SJCRH30 (cell line): ENCODE data around the gene TMEM271. TPM values are rescaled to one million over a fixed set of nuclear protein-coding genes. Genes with fewer than 3 reads are reported as not detected.
A peak's percentile ranks its signal among the peaks of the same experiment; 100 is the strongest.

Source experiments
- DNase-seq, 2 experiments: peaks; one replicate each; pipeline ENCODE4 v3.0.0-alpha.2; 2015 to 2020
- H3K27ac ChIP-seq: fragments of 250-450 bp; sonication (Bioruptor Pico); 2 replicates; pipeline ENCODE4 v1.5.1; 2020; ENCODE audit warnings: mild to moderate bottlenecking, moderate library complexity
- H3K27me3 ChIP-seq: fragments of 250-450 bp; sonication (Bioruptor Pico); 2 replicates; pipeline ENCODE4 v1.5.1; 2020; ENCODE audit warnings: mild to moderate bottlenecking, moderate library complexity
- H3K36me3 ChIP-seq: fragments of 250-450 bp; sonication (Bioruptor Pico); 2 replicates; pipeline ENCODE4 v1.5.1; 2020; ENCODE audit warnings: mild to moderate bottlenecking, moderate library complexity
- H3K4me1 ChIP-seq: fragments of 250-450 bp; sonication (Bioruptor Pico); 2 replicates; pipeline ENCODE4 v1.5.1; 2020; ENCODE audit warnings: mild to moderate bottlenecking, moderate library complexity
- H3K4me3 ChIP-seq: fragments of 250-450 bp; sonication (Bioruptor Pico); 2 replicates; pipeline ENCODE4 v1.5.1; 2020; ENCODE audit warnings: mild to moderate bottlenecking, moderate library complexity
- H3K9me3 ChIP-seq: fragments of 250-450 bp; sonication (Bioruptor Pico); replicated peaks from 2 replicates; pipeline ENCODE4 v1.5.1; 2020; ENCODE audit warnings: mild to moderate bottlenecking, moderate library complexity
- total RNA-seq: library from RNA; depleted of rRNA; stranded (reverse); fragments of >200 nt; shearing (Covaris generic); gene quantifications from 2 replicates; pipeline ENCODE4 v1.2.3, GENCODE V29; 2014

The TMEM271 gene
- total RNA-seq, 1 experiment from 2014 or later, result 1.4 TPM

DNA sequence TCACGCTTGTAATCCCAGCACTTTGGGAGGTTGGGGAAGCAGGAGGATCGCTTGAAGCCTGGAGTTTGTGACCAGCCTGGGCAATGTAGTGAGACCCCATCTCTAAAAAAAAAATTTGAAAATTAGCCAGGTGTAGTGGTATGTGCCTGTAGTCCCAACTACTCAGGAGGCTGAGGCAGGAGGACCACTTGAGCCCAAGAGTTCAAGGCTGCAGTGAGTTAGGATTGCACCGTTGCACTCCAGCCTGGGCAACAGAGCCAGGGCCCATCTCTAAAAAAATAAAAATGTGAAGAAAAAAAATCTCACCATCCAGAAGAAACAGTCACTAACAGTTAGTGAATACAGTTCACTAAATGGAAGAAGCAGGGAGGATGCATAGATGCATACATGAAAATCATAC, 34.8 kb downstream of the TMEM271 start:
- Histone ChIP-seq H3K9me3 (no peaks in the 10 kb centered on the region; the same call in 1 of the 2 replicates), H3K4me3 (no peak overlapping the region), H3K36me3 (peaks cover 9% of the 10 kb centered on the region), H3K4me1 (no peaks in the 10 kb centered on the region), H3K27me3 (no peaks in the 10 kb centered on the region), H3K27ac (no peak overlapping the region)
- no peak for DNase-seq

DNA sequence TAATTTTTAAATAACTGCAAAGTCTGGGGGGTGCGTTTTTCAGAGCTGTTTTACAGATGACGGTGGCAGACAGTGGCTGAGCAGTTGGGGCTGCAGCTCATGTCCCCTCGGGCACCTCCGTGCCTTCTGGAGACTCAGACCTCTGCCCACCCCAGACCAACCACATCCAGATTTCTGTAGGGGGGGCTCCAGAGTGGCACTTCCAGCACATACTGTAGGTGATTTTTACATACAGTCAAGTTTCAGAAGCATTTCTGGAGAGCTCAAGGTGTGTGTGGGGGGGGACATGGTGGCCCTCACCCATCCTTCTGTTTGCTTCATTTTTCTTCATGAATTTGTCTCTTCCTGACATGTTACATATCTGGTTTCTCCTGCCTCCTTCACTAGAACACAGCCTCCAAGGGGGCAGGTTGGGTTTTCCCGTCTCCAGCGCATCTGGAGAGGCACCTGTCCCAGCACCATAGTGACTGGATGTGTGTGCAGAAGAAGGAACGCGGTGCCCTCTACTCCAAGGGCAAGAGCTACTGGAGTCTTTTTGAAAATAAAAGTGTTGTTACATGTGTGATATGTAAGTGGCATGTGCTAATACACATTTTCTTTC, 37.5 kb downstream of the TMEM271 start:
- H3K27me3 ChIP-seq, result no peaks in the 10 kb centered on the region
- no peak overlapping the region for H3K27ac ChIP-seq
- no peak overlapping the region for H3K4me3 ChIP-seq
- peaks cover 30% of the 10 kb centered on the region for H3K36me3 ChIP-seq
- H3K4me1 ChIP-seq, result no peaks in the 10 kb centered on the region
- no peaks in the 10 kb centered on the region; the same call in 1 of the 2 replicates for H3K9me3 ChIP-seq
- no peak for DNase-seq

DNA sequence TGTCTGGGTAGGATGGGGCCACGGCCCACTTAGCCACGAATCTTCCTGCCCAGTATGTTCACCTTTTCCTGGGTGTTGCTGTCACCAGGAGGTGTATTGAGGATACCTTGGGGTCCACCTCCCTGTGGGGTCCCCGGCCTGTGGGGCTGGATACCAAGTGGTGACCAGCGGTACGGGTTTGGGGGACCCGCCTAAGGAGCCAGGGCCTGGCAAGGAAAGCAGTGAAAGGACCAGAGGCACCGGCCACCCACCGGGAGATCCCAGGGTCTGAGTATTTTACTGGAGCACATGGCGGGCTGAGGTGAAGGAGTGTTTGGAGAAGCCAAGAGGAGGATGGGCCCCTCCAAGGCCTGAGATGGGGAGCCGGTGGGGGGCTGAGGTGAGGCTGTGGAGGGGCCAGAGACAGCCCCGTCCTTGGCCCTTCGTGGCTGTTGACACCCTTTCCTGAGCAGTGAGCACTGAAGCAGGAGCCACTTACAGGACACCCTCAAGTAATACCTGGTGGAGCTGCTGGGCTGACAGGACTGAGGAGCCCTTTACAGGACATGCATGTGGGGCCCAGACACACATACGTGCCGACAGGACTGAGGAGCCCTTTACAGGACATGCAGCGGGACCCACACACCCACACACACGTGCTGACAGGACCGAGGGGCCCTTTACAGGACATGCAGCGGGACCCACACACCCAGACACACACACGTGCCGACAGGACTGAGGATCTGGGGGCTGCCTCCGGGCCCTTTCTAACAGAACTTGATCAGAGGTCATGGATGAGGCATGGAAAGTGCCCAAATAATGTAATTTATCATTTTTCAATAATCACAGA, 38.4 kb downstream of the TMEM271 start:
- Histone ChIP-seq H3K27me3 (no peaks in the 10 kb centered on the region), H3K4me1 (no peaks in the 10 kb centered on the region), H3K36me3 (peaks cover 40% of the 10 kb centered on the region), H3K27ac (no peak overlapping the region), H3K9me3 (no peaks in the 10 kb centered on the region), H3K4me3 (no peak overlapping the region)
- no peak for DNase-seq

DNA sequence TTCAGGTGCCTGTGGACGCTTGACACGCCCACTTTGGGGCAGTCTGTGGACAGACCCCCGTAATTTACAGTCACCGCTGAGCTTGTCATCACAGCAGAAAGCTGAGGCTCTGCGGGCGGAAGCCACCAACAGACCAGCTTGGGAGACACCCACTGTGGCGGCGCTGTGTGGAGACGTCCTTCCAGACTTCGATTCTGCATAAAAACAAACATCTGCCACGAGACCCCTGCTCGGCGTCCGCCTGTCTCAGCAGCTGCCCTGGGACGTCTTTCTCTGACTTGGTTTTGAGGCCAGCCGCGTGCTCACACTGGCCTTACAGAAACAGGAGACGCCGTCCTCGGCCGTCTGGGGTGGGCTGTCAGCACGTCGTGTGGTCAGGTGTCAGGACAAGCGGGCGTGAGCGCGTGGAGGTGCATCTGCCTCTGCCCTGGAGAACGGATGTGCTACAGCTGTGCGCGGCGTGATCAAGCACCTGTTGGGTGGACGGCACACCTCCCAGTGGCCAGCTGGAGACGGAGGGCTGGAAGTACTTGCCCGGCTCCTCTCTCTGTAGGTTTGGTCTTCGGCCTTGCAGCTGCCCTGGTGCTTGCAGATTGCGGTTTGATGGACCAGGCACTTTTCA, 39.6 kb downstream of the TMEM271 start:
- Histone ChIP-seq H3K4me1 (no peaks in the 10 kb centered on the region), H3K9me3 (0 out of 2 replicates have a peak, but pooled peaks cover 2% of the 10 kb centered on the region), H3K27ac (no peak overlapping the region), H3K4me3 (no peak overlapping the region), H3K27me3 (no peaks in the 10 kb centered on the region), H3K36me3 (peaks cover 52% of the 10 kb centered on the region)
- no peak for DNase-seq

DNA sequence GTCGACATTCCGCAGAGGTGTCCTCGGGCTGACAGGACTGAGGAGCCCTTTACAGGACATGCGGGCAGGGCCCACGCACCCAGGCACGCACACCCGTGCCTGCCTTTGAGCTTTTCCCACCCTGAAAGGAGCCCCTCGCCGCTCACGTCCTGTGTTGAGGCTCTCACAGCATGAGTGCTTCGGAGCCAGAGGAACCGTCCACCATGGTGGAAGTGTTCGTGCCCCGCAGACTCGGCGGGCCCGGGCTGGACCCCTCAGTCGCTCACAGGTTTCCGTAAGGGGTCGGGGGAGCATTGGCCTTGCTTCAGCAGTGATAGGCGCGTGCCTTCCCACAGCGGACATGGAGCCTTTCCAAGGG, 40.2 kb downstream of the TMEM271 start:
- DNase-seq, result no peak
- H3K27me3 ChIP-seq, result no peaks in the 10 kb centered on the region
- peaks cover 58% of the 10 kb centered on the region for H3K36me3 ChIP-seq
- no peak overlapping the region for H3K27ac ChIP-seq
- no peaks in the 10 kb centered on the region for H3K4me1 ChIP-seq
- H3K9me3 ChIP-seq, result 0 out of 2 replicates have a peak, but pooled peaks cover 2% of the 10 kb centered on the region
- no peak overlapping the region for H3K4me3 ChIP-seq

DNA sequence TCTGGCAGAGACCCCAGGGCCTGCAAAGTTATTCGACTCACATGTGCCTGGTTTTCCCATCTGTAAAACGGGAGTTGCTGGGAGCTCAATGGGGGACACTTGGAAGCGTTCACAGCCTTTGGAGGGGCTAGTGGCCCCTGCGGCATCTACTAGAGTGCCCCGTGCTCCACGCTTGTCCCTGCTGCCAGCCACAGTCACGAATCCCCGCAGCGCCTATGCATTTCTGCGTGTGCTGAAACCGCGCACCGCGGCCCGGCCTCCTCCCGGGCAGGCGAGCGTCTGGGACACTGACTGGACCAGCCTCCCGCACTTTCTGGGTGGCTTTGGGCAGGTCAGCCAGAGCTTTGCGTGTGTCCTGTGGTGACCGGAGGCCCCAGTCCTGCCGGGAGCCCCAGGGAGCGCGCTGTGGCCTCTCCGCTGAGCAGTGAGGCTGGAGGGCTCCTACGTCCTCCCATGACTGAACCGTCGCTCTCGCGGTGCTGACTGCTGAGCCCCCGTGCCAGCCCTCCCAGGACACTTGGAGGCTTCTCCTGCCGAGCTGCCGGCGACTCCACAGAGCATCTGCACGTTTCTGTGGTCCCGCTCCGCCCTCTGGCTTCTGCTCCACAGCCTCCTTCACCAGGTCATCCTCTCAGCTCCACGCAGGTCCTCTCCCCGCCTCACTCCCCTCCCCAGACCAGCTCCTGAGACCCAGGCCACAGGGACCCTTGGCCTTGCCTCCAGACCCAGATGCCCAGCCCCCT, 40.7 kb downstream of the TMEM271 start:
- no peaks in the 10 kb centered on the region for H3K27me3 ChIP-seq
- no peak for DNase-seq
- no peaks in the 10 kb centered on the region for H3K4me1 ChIP-seq
- peaks cover 63% of the 10 kb centered on the region for H3K36me3 ChIP-seq
- H3K9me3 ChIP-seq, result 0 out of 2 replicates have a peak, but pooled peaks cover 2% of the 10 kb centered on the region
- no peak overlapping the region for H3K27ac ChIP-seq
- H3K4me3 ChIP-seq, result no peak overlapping the region

DNA sequence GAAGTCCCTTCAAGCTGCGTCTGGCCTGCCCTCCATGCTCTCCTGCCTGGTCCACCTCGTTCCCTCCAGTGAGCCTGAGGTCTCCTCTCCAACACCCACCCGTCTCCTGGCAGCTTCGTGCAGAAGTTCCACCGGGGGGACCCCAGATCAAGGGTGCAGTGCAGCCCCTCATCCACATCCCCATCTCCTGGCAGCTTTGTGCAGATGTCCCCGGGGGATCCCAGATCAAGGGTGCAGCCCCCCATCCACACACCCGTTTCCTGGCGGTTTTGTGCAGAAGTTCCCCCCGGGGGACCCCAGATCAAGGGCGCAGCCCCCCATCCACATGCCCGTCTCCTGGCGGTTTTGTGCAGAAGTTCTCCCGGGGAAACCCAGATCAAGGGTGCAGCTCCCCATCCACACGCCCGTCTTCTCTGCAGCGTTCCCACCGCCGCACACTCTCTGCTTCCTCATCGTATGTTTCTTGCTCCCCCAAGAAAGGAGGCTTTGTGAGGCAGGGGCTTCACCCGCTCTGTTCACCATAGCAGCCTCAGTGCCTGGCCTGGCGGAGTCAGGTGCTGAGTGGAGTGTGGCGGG, 41.4 kb downstream of the TMEM271 start:
- DNase-seq, result no peak
- peaks cover 67% of the 10 kb centered on the region for H3K36me3 ChIP-seq
- no peak overlapping the region for H3K4me3 ChIP-seq

DNA sequence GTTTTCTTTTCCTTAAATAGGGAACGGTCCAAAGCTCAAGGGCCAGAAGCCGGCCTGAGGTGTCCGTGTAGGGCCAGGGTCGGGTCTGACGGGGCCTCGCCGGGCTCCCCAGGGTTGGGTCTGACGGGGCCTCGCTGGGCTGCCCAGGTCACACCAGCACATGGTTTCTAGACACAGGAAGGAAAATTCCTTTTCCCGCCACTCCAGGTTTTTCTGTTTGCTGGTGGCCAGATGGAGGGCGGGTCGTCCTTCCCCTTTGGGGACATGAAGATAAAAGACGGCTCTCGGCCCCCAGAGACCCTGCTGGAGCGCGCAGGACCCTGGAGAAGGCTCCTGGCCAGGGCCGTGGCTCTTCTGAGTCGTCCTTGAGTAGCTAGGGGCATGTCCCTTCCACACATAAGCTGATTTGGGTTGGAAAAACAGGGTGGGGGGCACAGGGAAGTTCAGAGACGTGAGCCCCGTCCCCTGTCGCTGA, 42.0 kb downstream of the TMEM271 start:
- Histone ChIP-seq H3K36me3 (peaks cover 70% of the 10 kb centered on the region), H3K9me3 (0 out of 2 replicates have a peak, but pooled peaks cover 2% of the 10 kb centered on the region), H3K27me3 (no peaks in the 10 kb centered on the region), H3K4me3 (no peak overlapping the region), H3K27ac (no peak overlapping the region), H3K4me1 (no peaks in the 10 kb centered on the region)
- no peak for DNase-seq

More for the DNA sequence above, 41.4 kb downstream of the TMEM271 start:
- H3K27me3 ChIP-seq, result no peaks in the 10 kb centered on the region
- H3K27ac ChIP-seq, result no peak overlapping the region
- no peaks in the 10 kb centered on the region for H3K4me1 ChIP-seq
- H3K9me3 ChIP-seq, result 0 out of 2 replicates have a peak, but pooled peaks cover 2% of the 10 kb centered on the region

DNA sequence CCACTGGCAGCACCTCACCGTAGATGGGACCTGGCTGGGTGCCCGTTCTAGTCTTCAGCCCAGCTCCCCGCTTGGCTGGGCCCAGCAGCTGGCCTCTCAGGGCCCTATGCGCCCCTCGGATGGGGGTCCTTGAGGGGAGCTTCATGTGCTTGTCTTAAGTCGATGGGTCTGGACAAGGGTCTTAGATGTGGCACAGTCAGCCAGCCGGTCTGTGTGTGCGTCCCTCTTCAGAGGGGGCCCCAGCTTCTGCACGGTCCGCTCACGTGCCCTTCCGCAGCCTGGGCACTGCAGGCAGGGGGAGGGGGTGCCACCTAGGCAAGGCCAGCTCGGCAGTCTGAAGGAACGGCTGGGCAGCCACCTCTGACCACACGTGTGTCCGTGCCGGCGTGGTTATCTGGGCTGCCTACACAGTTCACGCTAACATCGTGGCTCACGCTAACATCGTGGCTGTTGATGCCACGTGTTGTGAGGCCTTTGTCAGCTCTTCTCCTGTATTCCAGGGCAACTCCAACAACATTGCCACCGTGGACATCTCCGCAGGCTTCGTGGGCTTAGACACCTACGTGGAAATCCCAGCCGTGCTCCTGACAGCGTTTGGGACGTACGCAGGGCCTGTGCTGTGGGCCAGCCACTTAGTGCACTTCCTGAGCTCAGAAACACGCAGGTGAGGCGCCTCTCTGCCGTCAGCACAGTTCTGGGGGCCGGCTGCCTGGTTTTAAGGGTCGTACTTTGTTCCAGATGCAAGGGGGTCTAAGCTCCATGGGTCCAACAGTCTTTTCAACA, 42.6 kb downstream of the TMEM271 start:
- H3K36me3 ChIP-seq, result peaks cover 73% of the 10 kb centered on the region
- H3K9me3 ChIP-seq, result 0 out of 2 replicates have a peak, but pooled peaks cover 2% of the 10 kb centered on the region
- H3K4me3 ChIP-seq, result no peak overlapping the region
- no peaks in the 10 kb centered on the region for H3K27me3 ChIP-seq
- H3K27ac ChIP-seq, result no peak overlapping the region
- no peak for DNase-seq
- no peaks in the 10 kb centered on the region for H3K4me1 ChIP-seq

DNA sequence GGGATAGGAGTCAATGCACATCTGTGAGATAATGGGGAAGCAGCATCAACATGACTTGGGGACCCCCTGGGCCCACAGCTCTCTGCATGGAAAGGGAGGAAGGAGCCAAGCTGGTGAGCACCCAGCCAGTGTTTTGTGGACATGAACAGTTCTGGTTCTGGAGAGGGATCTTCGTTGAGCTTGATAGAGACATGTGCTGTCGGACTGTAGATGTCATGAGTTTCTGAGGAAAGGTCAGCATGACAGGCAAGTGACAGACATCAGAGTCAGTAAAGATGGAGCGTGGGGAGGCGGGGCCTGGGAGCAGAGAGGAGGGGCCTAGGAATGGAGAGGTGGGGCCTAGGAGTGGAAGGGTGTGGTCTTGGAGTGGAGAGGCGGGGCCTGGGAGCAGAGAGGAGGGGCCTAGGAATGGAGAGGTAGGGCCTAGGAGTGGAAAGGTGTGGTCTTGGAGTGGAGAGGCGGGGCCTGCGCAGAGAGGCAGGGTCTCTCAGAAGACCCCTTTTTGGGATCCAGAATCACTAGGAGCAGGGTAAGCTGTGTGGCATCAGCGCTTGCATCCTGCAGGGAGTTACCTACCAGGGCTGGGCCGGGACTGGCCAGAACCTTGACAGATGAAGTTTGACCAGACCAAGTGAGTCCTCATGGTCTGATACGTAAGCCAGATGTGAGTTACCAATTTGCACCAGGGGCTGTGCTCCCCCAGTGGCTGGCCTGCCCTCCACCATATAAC, 43.3 kb downstream of the TMEM271 start:
- Histone ChIP-seq H3K4me1 (no peaks in the 10 kb centered on the region), H3K36me3 (peaks cover 78% of the 10 kb centered on the region), H3K9me3 (0 out of 2 replicates have a peak, but pooled peaks cover 2% of the 10 kb centered on the region), H3K27ac (no peak overlapping the region), H3K4me3 (no peak overlapping the region), H3K27me3 (no peaks in the 10 kb centered on the region)
- DNase-seq, result peak in 1 of 2 experiments; percentile 10

DNA sequence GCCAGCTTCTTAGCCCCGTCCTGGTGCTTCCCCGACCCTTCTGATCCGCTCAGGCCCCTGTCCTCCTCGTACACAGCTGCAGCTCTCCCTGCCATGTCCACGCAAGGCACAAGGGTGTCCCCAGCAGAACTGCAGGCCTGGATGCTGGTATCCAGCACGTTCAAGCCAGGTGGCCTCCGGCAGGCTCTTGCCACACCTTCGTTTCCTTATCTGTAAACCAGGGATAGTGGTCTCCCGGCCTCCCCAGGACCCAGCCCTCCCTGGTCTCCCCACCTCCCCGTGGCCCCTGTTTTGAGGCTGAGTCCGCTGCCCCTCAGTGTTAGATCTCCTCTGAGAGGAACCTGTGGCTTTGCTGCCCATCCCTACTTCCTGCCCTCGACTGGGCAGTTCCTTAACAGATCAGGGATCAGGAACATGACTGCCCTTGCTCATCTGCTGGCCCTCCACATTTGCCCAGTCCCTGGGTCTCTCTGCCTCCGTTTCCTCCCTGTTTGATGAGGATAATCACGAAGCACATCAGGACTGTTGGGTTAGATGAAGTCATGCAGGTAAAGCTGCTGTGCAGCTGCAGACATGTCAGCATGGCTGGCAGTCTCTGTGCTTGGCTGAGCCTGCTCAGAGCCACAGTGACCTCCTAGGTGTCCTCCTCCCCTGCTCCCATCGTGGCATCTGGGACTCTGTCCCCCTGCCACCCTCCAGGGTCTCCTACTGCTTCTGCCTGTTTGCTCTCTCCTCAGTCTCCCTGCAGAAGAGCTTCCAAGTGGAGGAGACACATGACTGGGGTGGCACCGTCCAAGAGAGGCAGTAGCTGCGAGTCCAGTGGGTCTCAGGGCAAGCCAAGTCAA, 44.2 kb downstream of the TMEM271 start:
- Histone ChIP-seq H3K4me3 (no peak overlapping the region), H3K27me3 (no peaks in the 10 kb centered on the region), H3K9me3 (0 out of 2 replicates have a peak, but pooled peaks cover 2% of the 10 kb centered on the region), H3K27ac (no peak overlapping the region), H3K36me3 (peaks cover 82% of the 10 kb centered on the region), H3K4me1 (no peaks in the 10 kb centered on the region)
- DNase-seq, result no peak

DNA sequence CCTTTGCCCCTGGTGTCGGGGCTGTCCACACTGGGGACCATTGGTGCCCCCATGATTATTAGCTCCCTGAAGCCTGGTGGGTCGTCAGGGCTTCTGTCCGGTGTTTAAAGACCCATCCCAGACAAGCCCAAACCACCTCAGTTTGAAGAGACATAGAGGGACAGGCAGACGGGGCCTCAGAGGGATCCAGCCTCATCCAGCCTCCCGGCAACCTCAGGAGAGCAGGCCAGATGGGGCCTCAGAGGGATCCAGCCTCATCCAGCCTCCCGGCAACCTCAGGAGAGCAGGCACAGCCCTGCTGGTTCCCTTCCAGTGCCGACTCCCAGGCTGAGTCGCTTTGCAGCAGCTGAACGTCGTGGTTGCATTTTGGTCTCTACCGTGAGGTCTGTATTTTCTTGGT, 45.0 kb downstream of the TMEM271 start:
- Histone ChIP-seq H3K4me3 (no peak overlapping the region), H3K9me3 (0 out of 2 replicates have a peak, but pooled peaks cover 2% of the 10 kb centered on the region), H3K4me1 (no peaks in the 10 kb centered on the region), H3K27ac (no peak overlapping the region), H3K27me3 (no peaks in the 10 kb centered on the region), H3K36me3 (peaks cover 80% of the 10 kb centered on the region)
- DNase-seq, result no peak
